C1 segment of cervical spinal cord (tissue), 14 donors: ENCODE measurements around the gene TPP1.
A peak's percentile ranks its signal among the peaks of the same experiment; 100 is the strongest.

ENCODE experiments used
- DNase-seq, 14 donors: peaks; one replicate each; lab custom pipeline; 2025; lab: John Stamatoyannopoulos, UW

The TPP1 gene

DNA sequence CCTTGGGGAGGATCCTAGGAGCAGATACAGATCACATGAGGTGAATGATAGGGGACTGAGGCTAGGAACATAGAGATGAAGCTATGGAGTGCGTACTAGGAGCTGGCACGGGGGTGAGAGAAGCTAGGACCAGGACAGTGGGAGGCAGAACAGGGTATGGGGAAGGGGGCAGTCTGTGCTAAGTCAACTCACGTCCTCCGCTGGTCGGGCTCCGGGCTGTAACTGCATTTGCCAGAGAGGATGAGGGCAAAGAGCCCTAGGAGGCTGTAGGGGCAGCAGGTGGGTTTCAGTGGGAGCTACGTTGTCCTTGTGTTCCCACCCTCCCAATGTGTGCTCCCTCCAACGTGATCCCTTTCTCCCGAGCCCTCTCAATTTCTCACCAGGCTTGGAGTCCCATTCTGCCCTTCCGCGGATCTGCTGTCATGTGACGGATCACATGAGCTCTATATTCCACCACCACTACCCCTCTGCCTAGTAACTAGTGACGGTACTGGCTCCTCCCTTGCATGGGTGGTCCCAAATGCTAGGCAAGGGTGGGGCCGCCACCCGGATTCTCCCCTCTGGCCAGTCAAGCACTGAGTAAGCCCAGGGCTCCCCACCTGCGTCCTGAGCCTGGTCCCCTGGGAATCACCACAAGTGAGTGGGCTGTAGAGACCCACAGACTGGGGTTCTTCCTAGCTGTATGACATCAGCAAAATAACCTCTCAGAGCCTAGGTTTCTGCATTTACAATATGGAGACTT lies at the start of gene TPP1:
Gene TPP1 (minus strand): TSS at position 419 of the 742 bp plus-strand sequence. CDS start 22 bp downstream, at position 397.
- DNase-seq, result peak; percentile 51 to 97 (median 87)

DNA sequence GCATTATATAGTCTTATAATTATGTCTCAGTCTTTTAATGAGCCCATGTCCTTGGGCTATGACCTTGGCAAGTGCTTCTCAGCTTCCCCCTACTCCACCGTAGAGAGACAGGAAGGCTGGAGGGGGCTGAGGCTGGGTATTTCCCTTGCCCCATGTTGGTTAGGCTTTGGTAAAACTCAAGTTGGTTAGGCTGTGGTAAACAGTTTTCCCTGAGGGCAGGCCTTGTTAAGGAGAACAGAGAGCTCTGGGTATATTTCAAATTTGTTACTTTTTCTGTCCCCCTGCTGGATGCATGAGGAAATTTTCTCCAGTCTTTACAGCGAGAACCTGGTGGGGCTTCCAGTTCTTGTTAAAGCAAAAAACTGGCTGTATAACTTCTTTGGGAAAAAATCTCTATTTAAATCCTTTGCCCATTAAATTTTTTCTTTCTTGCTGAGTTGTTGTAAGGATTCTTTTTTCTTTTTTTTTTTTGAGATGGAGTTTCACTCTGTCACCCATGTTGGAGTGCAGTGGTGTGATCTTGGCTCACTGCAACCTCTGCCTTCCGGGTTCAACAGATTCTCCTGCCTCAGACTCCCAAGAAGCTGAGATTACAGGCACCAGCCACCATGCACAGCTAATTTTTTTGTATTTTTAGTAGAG lies 48.6 kb upstream of the TPP1 start:
- no peak for DNase-seq

DNA sequence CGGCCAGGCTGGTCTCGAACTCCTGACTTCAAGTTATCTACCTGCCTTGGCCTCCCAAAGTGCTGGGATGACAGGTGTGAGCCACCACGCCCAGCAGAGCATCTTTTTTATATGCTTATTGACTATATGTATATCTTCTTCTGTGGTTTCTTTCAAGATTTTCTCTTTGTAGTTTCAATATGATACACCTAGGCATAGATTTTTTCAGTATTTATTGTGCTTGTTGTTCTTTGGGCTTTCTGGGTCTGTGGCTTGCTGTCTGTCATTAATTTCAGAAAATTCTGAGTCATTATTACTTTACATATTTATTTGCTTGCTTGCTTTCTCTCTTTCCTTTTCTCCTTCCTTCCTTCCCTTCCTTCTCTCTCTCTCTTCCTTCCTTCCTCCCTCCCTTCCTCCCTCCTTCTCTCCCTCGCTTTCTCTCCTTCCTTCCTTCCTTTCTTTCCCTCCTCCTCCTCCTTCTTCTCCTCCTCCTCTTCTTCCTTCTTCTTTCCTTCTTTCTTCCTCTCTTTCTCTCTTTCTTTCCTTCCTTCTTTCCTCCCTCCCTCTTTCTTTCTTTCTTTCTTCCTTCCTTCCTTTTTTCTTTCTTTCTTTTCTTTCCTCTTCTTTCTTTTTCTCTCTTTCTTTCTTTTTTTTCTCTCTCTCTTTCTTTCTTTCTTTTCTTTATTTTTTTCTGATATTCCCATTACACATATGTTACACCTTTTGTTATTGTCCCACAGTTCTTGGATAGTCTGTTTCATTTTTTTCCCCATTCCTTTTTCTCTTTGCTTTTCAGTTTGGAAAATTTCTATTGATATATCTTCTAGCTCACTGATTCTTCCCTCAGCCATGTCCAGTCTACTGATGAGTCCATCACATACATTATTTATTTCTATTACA lies 47.3 kb upstream of the TPP1 start:
- DNase-seq, result no peak

DNA sequence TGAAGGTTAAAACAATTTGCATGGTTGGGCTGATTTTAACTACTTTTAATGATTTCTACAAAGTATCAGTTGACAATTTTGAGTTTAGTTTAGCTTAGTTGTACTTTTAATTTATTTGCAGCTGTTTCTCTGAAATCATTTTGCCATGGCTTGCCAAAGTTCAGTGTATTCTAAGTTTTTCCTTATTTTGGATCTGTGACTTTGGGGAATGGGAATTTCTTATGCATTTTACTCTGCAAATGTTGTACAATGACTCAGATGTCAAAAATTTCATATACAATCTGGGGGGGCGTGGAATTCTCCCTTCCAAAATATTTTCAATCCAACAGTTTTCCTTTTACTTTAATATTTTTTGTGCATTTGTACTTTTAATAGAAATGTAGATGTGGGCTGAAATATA lies 45.3 kb upstream of the TPP1 start:
- no peak for DNase-seq

DNA sequence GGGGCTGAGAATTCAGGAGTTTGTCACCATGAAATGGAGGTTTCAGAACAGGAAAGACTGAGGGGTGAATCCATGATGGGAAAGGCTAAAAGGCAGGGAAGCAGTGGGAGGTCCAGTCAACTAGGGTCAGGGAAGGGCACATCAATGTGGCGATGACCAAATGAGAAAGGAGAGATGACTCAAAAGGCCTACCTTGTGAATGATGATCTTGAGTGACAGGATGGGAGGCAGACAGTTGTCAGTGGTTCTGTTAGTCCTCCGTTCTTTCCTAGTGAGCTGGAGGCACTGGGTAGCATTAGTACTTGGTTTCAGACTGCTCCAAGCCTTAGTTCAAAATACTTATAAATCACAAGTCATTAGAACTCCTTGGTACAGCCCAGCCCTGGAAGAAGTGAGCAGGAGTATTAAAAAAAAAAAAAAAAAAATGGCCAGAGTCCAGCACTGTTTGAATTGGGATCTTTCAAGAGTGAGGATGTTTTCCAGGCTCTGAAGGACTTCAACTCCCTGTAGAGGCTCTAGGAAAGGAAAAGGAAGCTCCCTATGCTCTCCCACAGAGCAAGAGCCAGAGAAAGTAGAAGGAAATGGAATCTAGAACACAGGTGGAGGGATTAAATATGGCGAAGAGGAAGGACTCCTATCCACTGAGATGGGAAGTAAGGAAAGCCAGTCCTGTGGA lies 44.7 kb upstream of the TPP1 start:
- DNase-seq, result no peak

DNA sequence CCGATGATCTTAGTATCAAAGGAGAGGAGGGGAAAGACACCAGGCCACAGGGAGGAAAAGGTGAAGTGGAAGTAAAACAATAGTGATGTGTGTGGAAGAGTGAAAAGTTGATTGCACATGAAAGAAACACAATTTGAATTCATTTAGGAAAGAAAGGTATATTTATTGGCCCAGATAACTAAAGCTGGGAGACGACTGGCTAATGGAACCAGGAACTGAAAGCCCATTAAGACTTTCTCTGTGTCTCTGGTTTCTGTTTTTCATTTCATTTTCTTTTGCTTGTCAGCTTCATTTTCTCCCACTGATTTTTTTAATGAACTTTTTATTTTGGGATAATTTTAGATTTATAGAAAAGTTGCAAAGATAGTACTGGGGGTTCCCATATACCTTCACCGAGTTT lies 41.5 kb upstream of the TPP1 start:
- no peak for DNase-seq

DNA sequence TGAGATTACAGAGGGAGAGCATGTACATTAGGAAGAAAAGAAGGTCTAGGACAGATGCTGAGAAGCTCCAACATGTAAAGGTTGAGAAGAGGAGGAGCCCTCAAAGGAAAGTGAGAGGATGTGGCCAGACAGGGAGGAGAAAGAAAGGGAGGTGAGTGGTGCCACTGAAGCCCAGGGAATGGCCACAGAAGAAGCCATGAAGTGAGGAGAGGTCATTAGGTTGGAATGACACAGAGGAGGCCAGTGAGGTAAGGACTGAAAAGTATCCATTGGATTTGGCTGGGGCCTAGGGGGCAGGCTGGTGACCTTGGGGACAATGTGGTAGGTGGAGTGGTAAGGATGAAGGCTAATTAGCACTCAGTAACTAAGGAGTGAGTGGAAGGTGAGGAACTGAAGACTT lies 39.4 kb upstream of the TPP1 start:
- DNase-seq, result no peak

DNA sequence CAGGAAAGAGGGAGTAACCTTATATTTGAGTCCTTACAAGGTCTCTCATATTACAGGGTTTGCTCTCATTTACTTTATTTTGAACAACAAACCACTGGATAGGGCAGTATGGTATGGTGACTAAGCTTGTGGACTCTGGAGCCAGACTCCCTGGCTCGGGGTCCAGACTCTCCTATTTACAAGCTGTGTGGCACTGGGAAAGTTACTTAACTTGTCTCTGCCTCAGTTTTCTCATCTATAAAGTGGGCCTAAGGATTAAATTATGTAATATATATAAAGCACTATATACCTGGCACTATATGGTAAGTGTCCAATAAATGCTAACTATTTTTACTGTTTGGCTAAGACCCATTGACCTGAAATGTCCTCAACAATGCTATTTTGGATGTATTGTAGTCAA lies 38.1 kb upstream of the TPP1 start:
- no peak for DNase-seq

DNA sequence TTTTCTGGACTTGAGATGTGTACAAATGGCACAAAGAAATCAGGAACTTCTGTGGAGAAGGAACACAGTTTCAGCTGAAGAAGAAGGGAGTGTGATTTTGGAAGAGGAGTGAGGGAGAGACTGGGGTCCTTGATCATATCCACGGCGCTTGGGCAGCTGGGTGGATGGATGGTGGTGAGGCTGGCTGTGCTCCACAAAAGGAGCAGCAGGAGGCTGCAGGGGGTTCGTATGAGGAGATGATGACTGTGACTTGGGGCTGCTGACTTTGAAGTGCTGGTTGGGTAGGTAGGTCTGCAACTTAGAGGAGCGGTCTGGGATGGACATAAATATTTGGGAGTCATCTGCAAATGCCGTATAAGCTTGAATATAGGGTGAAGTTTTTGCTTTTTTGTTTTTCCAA lies 37.7 kb upstream of the TPP1 start:
- DNase-seq, result no peak

DNA sequence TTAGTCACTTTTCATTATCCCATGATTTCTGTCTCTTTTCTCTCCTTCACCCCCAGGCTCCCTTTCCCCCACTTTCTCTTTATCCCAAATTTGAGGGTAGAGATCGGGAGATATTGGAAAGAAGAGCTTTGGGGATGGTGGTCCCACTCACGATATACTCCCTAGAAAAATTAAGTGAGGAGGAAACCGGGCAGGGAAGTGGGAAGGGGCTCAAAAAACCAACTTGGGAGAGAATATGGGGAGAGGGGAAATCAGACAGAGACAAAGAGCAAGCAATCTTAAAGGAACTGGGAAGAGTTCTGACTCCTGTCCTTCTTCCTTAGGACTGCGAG lies 37.3 kb upstream of the TPP1 start:
- no peak for DNase-seq

DNA sequence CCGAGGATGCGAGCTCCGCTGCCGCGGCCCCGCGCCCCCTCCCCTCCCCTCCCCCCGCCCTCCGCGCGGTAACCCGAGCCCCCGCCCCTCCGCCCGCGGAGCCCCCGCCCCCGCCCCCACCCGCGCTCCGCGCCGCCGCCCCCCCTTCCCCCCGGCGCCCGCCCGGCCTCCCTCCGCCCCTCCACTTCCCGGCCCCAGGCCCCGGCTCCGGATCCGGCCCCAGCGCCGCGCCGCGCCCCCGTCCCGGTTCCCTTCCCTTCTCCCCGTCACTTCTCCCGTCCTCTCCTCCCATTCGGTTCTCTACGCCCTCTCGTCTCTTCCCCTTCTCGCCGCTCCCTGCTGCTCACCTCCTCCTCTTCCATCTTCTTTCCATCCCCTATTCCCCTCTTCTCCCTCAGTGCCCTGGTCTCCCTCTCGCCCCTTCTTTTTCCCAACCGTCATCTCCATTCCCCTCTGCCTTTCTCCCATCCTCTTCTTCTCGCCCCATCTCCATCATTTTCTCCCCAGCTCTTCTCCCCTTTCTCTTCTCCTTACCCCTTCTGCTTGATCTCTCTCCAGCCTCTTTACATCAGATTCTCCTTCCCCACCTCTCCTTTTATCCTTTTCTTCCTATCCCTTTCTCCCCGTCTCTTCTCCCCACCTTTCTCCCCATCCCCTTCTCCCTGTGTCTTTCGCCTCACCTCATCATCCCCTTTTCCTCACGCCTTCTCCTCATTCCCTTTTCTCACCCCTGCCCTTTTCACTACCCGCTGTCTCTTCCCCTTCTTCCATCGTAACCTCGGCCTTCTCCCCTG lies 36.8 kb upstream of the TPP1 start, which contains the start of gene DCHS1:
Gene DCHS1 (minus strand): TSS at position 20 of the 794 bp plus-strand sequence. CDS start 14,196 bp downstream, outside the sequence.
- DNase-seq, result peak in 2 of 14 donors; percentile 13 to 20

DNA sequence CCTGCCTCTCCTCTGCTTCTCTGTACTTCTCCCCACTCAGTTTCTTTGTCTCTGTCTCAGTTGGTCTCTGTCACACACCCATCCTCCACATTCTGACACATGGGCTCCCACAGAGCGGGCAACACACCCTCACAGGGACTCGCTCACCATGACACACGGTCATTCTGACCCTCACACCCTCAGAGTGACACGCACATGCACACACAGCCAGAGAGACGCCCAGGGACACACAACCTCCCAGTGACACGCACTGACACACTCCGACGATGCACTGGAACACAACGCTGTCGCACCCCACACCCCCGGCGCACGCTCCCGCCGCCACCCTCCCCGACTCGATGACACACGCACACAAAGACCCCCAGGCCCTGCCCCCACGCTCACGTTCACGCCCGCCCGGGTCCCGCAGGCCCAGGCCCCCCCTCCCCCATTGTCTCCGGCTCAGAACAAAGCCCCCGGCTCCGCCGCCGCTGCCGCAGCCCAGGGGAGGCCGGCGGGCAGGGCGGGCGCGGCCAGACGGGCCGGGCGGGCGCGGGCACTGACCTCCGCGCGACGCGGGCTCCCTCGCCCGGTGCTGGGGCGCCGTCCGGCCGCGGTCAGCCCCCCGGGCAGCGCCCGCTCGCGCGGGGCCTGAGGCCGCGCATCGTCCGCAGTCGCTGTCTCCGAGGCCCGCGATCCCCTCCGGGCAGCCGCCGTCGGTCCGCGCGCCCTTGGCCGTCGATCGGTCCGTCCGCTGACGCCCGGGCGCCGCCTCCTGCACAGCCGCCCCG lies 36.0 kb upstream of the TPP1 start:
- DNase-seq, result peak in 4 of 14 donors; percentile 18 to 65 (median 32)

DNA sequence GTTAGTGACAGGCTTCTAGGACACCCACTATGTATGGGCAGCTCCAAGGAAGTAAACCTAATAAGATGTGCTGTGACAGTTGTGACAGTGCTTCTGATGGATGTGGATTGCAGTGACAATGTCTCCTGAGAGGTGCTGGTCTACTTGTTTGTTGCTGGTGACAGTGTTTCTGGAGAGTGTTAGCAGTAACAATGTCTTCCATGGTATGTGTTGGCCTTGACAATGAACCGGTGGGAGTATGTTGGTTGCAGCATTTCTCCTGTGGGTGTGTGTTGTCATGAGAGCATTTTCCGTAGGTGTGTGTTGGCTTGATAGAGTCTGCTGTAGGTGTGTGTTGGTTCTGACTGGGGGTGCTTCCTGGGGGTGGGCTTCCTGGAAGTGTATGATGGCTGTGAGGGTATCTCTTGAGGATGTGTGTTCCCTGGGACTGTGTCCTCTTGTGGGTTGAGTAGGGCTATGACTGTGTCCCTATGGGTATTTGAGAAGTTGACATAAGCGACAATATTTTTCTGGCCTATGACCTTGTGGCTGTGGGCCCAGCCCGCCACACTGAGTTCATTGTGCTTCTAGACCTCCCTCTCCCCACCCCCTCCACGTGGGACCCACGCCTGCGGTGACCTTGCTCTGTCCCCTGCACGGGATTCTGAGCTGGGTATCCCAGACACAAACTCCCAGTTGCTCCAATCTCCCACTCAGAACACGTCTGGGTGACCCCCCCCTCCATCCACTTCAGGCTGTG lies 35.2 kb upstream of the TPP1 start:
- DNase-seq, result peak in 6 of 14 donors; percentile 11 to 65 (median 30)

DNA sequence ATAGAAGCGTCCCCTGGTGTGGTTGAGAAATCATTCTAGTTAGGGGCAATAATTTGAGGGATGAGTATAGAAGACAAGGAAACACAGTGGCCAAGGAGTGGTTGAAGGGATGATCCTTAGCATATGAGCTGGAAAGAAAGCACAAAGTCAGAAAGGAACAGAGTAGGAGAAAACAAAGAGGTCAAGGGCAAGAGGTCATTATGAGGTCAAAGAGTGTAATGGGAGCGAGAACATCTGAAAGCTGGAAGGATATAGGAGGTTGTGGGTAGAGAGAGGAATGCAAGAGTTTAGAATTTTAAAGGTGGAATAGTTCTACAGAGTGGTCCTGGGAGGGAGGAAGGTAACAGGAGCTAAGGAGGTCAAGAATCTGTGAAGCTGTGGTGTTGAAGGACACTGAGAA lies 34.4 kb upstream of the TPP1 start:
- DNase-seq, result no peak

DNA sequence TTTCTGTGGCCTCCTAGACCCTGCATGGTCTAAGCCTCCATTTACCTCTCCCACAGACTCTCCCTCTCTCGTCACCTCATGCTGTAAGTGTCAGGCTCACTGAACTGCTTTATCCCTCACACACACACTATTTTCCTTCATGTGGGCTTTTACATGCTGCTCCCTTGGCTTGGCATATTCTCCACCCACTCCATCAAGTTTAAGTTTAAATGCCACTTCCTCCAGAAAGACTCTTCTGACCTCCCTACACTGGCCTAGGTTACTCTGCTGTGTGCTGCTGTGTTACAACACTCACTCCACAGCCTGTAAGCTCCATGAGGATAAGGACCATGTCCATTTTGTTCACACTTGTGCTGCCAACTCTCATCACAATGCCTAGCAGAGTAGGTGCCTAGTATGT lies 33.9 kb upstream of the TPP1 start:
- no peak for DNase-seq

DNA sequence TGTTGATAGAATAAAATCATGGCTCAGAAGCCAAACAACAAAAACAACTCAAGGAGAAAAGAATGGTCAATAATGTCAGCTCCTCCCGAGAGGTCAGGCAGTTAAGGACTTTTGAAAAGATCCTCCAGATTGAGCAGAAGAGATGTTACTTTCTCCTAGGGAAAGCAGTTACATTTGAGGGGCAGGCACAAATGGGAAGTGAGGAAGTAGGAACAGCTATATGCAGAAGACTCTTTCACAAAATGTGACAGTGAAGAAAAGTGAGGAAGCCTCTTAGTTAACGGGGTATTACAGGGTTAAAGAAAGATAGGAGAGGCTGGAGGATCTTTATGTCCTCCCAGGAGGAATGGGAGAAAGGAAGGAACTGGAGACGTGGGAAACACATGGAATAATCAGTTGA lies 33.0 kb upstream of the TPP1 start:
- no peak for DNase-seq

DNA sequence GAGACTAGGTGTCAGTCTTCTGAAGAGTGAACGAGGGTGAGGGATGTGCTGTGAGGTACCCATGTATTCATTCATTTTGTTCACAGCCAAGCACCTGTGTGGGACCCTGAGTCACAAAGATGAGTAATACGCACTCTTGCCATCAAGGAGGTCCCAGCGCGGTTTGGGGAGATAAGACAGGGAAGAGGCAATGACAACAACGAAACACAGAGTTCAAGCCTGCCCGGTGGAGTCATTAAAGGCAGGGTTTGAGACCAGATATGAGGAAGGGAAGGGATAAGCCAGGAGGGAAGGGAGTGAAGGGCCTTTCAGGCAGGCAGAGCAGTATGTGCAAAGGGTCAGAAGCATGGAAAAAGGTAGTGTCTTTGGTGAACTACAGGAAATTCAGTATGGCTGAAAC lies 31.8 kb upstream of the TPP1 start:
- DNase-seq, result no peak

DNA sequence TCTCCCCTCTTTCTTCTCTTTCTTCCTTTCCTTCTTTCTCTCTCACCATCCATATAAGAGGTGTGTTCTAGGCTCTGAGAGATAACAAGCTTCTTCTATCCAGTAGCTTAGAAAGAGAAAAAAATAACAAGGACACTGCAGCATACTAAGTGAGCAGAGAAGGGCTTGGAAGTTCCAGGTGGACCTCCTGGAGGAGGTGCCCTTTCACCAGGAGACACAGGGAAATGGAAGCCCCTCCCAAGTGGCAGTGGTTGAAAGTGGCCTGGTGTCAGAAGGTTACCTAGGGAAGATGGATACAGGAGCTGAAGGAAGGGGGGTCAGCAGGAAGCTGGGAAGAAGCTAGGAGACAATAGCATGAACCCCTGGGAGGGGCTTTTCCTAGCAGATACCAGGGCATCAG lies 30.9 kb upstream of the TPP1 start:
- DNase-seq, result no peak

DNA sequence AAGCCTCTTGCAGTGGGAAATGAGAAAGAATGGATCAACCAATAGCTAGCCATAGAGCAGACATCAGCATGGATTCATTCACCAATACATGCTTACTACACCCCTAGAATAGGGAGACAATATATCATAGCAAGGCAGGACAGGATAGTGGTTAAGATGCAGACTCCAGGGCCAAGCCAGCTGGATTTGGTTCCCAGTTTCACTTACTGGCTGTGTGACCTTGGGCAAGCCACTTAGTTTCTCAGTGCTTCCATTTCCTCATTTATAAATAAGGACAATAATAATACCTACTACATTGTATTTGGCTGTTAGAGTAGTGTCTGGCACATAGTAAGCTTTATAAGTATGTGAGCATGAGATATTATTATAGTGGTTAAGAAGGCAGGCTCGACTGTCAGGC lies 29.3 kb upstream of the TPP1 start:
- DNase-seq, result no peak

DNA sequence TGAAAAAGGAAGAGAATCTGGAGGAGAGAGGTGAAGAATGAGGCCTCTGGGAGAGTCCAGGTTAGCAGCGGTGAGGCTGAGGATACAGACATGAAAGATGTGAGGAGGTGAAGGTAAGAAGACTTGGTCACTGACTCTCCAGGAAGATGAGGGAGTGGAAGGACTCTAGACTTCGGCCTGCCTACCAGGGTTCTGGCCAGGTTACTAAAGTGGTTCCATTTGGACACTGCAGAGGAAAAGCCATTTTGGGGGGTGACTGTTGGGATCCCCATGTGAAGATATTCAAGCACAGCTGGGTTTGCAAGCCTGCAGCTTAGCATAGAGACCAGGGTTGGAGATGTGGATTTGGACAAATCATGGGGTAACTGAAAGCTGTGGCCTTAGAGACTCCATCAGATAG lies 28.6 kb upstream of the TPP1 start:
- DNase-seq, result no peak
